K562 (cell line): Measurements from ENCODE around the gene ACTG2. TPM values are rescaled to one million over a fixed set of nuclear protein-coding genes. Genes with fewer than 3 reads are reported as not detected.

Source experiments
- ATF7 ChIP-seq: fragments of 450-650 bp; IDR thresholded peaks from 2 replicates; pipeline ENCODE4 v1.7.1; 2014; ENCODE audit warnings: mild to moderate bottlenecking, moderate library complexity
- BCLAF1 ChIP-seq, 2 experiments: fragments of 450-650 bp in 1 of 2; IDR thresholded peaks; 2 replicates each; pipeline ENCODE4 v1.6.1; 2011 to 2017; ENCODE audit warnings: low read depth in 2 of 2, antibody characterized with exemption in 1 of 2, borderline replicate concordance in 1 of 2, low read length in 1 of 2, mild to moderate bottlenecking in 1 of 2, mixed read lengths in 1 of 2; ENCODE audit not compliant: control insufficient read depth in 1 of 2
- CBFB ChIP-seq: sonication (generic); formaldehyde crosslinking; IDR thresholded peaks from 2 replicates; pipeline ENCODE4 v1.4.0; 2020; ENCODE audit warnings: mild to moderate bottlenecking, missing genetic modification reagents
- CXXC5 ChIP-seq: fragments of 250-450 bp; sonication (Bioruptor Pico); IDR thresholded peaks from 2 replicates; pipeline ENCODE4 v1.8.0; 2022; ENCODE audit warnings: inconsistent platforms, mild to moderate bottlenecking, moderate library complexity
- FOXA1 ChIP-seq: fragments of 450-650 bp; IDR thresholded peaks from 2 replicates; pipeline ENCODE4 v1.6.1; 2016; ENCODE audit warnings: mild to moderate bottlenecking, borderline replicate concordance
- HDAC1 ChIP-seq, 2 experiments: fragments of 450-650 bp; IDR thresholded peaks; 2 replicates each; pipeline ENCODE4 v1.6.1; 2016 to 2017; ENCODE audit warnings: inconsistent platforms in 1 of 2, mild to moderate bottlenecking in 1 of 2, moderate library complexity in 1 of 2
- IRF2 ChIP-seq: sonication (generic); formaldehyde crosslinking; IDR thresholded peaks from 2 replicates; pipeline ENCODE4 v1.8.1; 2022; ENCODE audit warnings: mild to moderate bottlenecking, missing genetic modification reagents
- KAT8 ChIP-seq: fragments of 450-650 bp; IDR thresholded peaks from 2 replicates; pipeline ENCODE4 v1.6.1; 2016; ENCODE audit warnings: low read depth, mild to moderate bottlenecking
- KDM1A ChIP-seq, 2 experiments: fragments of 450-650 bp; IDR thresholded peaks; 2 replicates each; pipeline ENCODE4 v1.6.1; 2016; ENCODE audit warnings: mild to moderate bottlenecking in 2 of 2
- MTA1 ChIP-seq: fragments of 450-650 bp; IDR thresholded peaks from 2 replicates; pipeline ENCODE4 v1.6.1; 2017; ENCODE audit warnings: borderline replicate concordance
- NBN ChIP-seq: fragments of 450-650 bp; IDR thresholded peaks from 2 replicates; pipeline ENCODE4 v1.6.1; 2016; ENCODE audit warnings: low read depth, mild to moderate bottlenecking
- NUFIP1 ChIP-seq: fragments of 450-650 bp; IDR thresholded peaks from 2 replicates; pipeline ENCODE4 v1.6.1; 2018; ENCODE audit not compliant: partially characterized antibody
- PREB ChIP-seq: sonication (generic); formaldehyde crosslinking; IDR thresholded peaks from 2 replicates; pipeline ENCODE4 v1.8.1; 2023; ENCODE audit warnings: mild to moderate bottlenecking, missing genetic modification reagents
- RBM17 ChIP-seq: fragments of 200-400 bp; formaldehyde crosslinking; IDR thresholded peaks from 2 replicates; pipeline ENCODE4 v1.6.1; 2017; ENCODE audit warnings: low read depth, mild to moderate bottlenecking, low read length, borderline replicate concordance
- RNF2 ChIP-seq: sonication (generic); IDR thresholded peaks from 2 replicates; pipeline ENCODE4 v1.6.1; 2016
- SLC30A9 ChIP-seq: fragments of 250-450 bp; sonication (Bioruptor Pico); IDR thresholded peaks from 2 replicates; pipeline ENCODE4 v1.8.0; 2022; ENCODE audit warnings: mild to moderate bottlenecking, moderate library complexity
- SNRNP70 ChIP-seq: fragments of 200-400 bp; formaldehyde crosslinking; optimal IDR thresholded peaks from 2 replicates; pipeline ENCODE3; 2017; ENCODE audit warnings: low read depth, low read length
- XRCC5 ChIP-seq: fragments of 200-400 bp; formaldehyde crosslinking; IDR thresholded peaks from 2 replicates; pipeline ENCODE4 v1.6.1; 2017; ENCODE audit warnings: low read depth, mild to moderate bottlenecking, low read length
- ZKSCAN3 ChIP-seq: fragments of 250-450 bp; sonication (Bioruptor Pico); IDR thresholded peaks from 2 replicates; pipeline ENCODE4 v1.4.0; 2020
- ZNF143 ChIP-seq: sonication (generic); formaldehyde crosslinking; IDR thresholded peaks from 2 replicates; pipeline ENCODE4 v1.9.0; 2022; ENCODE audit warnings: mild to moderate bottlenecking, missing genetic modification reagents
- ZNF347 ChIP-seq: fragments of 450-650 bp; formaldehyde crosslinking; IDR thresholded peaks from 2 replicates; pipeline ENCODE4 v1.4.0; 2020; ENCODE audit warnings: low read depth, mild to moderate bottlenecking, moderate library complexity
- ZNF79 ChIP-seq: fragments of 250-450 bp; sonication (Bioruptor Pico); IDR thresholded peaks from 2 replicates; pipeline ENCODE4 v1.4.0; 2020; ENCODE audit warnings: low read depth, mild to moderate bottlenecking, moderate library complexity
- polyA plus RNA-seq, 8 experiments: library from polyadenylated mRNA; depleted of rRNA in 4 of 8; stranded (reverse) in 5 of 8; unstranded in 3 of 8; fragments of >200 nt; fragmentation: Nextera tagmentation in 2 of 8; fragmentation: Illumina TruSeq in 1 of 8; extraction: Ambion mirVana in 2 of 8; extraction: Trizol in 1 of 8; gene quantifications; 2 replicates each; pipeline versions ENCODE4 v1.2.1 to v1.2.3, GENCODE V29; 2011 to 2014; ENCODE audit warnings: inconsistent platforms in 1 of 8, missing spikeins in 1 of 8
- total RNA-seq, 7 experiments: library from RNA; depleted of rRNA in 6 of 7; stranded (reverse); fragments of >200 nt in 6 of 7; fragmentation: Illumina TruSeq in 2 of 7; extraction: Trizol in 2 of 7; gene quantifications; 2 replicates each; pipeline versions ENCODE4 v1.2.1 to v1.2.3, GENCODE V29; 2011 to 2021; ENCODE audit warnings: low replicate concordance in 1 of 7
- TF ChIP-seq, protein P1 (sequence below): IDR thresholded peaks from 2 replicates; pipeline ENCODE4 v1.6.1; 2014; ENCODE audit warnings: antibody characterized with exemption
- TF ChIP-seq, protein P2 (sequence below): sonication (generic); formaldehyde crosslinking; IDR thresholded peaks from 2 replicates; pipeline ENCODE4 v1.8.0; 2022; ENCODE audit warnings: mild to moderate bottlenecking, missing genetic modification reagents

ACTG2 gene
- total and polyA plus RNA-seq, 9 of the 15 experiments (the other 6 are each of a cell fraction or from before 2014, with no cell fraction given): 0.06 to 0.60 TPM; not detected in 7

DNA sequence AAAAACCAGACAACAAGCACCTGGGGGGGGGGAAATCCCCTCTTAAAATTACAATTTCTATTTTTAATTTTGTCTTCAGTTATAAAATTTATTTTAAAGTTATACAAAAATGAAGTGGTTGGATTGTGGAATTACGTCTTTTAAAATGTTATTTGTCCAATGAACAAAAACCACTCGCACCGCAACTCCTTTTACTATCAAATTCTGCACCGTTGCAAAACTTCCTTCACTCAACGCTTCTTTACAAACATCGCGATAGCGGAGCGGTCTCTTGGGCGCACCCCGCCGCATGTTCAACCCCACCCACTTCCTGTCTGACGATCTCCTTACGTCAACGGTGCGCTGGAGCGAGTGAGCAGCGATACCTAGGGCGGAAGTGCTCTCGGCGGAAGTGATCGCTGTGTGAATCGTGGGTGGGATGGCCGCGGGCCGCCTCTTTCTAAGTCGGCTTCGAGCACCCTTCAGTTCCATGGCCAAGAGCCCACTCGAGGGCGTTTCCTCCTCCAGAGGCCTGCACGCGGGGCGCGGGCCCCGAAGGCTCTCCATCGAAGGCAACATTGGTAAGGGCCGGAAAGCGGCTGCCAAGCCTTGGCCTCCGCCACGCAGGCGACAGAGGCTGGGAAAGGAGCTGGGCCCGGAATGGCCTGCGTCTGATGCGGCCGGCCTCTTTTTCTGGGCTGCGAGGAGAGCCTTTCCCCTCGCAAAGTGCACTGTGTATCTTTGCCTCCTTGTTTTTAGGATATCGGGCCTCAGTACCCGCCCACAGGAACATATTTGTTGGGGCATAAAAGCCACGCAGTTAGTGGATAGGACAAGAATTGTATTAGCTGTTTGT is 33.9 kb downstream of the ACTG2 start, which contains the start of gene DGUOK (continued):
- peak; percentile 89 for TF ChIP-seq CXXC5 (CRISPR knock-in tag)
- peak; percentile 75; the same call in 1 of the 2 replicates for TF ChIP-seq NBN
- TF ChIP-seq SNRNP70: no peak
- TF ChIP-seq NUFIP1: no peak
- TF ChIP-seq RBM17: no peak
- no peak for TF ChIP-seq ZNF347 (CRISPR knock-in tag)
- TF ChIP-seq ATF7: peak; percentile 91
- no peak for TF ChIP-seq ZNF79 (CRISPR knock-in tag)
- no peak for TF ChIP-seq BCLAF1 (IDR thresholded peaks at IDR 0.05; ENCODE audit: borderline replicate concordance in 1 of 2, control insufficient read depth in 1 of 2, low read depth in 2 of 2, low read length in 1 of 2)
- TF ChIP-seq, protein P1, sequence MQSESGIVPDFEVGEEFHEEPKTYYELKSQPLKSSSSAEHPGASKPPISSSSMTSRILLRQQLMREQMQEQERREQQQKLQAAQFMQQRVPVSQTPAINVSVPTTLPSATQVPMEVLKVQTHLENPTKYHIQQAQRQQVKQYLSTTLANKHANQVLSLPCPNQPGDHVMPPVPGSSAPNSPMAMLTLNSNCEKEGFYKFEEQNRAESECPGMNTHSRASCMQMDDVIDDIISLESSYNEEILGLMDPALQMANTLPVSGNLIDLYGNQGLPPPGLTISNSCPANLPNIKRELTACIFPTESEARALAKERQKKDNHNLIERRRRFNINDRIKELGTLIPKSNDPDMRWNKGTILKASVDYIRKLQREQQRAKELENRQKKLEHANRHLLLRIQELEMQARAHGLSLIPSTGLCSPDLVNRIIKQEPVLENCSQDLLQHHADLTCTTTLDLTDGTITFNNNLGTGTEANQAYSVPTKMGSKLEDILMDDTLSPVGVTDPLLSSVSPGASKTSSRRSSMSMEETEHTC: no peak
- TF ChIP-seq XRCC5: 0 out of 2 replicates have a peak, but pooled peaks have one; percentile 59
- no peak for TF ChIP-seq FOXA1
- TF ChIP-seq, protein P2, sequence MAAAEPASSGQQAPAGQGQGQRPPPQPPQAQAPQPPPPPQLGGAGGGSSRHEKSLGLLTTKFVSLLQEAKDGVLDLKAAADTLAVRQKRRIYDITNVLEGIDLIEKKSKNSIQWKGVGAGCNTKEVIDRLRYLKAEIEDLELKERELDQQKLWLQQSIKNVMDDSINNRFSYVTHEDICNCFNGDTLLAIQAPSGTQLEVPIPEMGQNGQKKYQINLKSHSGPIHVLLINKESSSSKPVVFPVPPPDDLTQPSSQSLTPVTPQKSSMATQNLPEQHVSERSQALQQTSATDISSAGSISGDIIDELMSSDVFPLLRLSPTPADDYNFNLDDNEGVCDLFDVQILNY (CRISPR knock-in tag): no peak
- peak; percentile 91 for TF ChIP-seq MTA1
- peak in 1 of 2 experiments; percentile 90; a peak in 2 of 4 replicates for TF ChIP-seq HDAC1 (IDR thresholded peaks at IDR 0.05)
- peak; percentile 31; the same call in 1 of the 2 replicates for TF ChIP-seq RNF2
- no peak for TF ChIP-seq IRF2 (CRISPR knock-in tag)
- no peak for TF ChIP-seq KDM1A (IDR thresholded peaks at IDR 0.05)
- no peak for TF ChIP-seq KAT8
- TF ChIP-seq PREB: 0 out of 2 replicates have a peak, but pooled peaks have one; percentile 90
- TF ChIP-seq ZNF143 (CRISPR knock-in tag): no peak
- no peak for TF ChIP-seq ZKSCAN3 (CRISPR knock-in tag)
- no peak for TF ChIP-seq CBFB (CRISPR knock-in tag)
- TF ChIP-seq SLC30A9 (CRISPR knock-in tag): no peak
